Lower lobe of right lung (tissue), 2 donors: ENCODE measurements around the gene TTC22. TPM values are rescaled to one million over a fixed set of nuclear protein-coding genes. Genes with fewer than 3 reads are reported as not detected.

Experiments used
- ATAC-seq, 2 donors: fragments of 200-7000 bp; cut with Tn5 transposase; one replicate each; pipeline ENCODE4 v1.9.1; 2020 to 2022; ENCODE audit warnings: mild to moderate bottlenecking in 2 of 2, moderate library complexity in 2 of 2
- DNase-seq: peaks from one replicate; pipeline ENCODE4 v3.0.0-alpha.2; 2020
- H3K27ac ChIP-seq: fragments of 200-600 bp; one replicate; pipeline ENCODE4 v1.8.0; 2022
- H3K27me3 ChIP-seq: fragments of 200-600 bp; one replicate; pipeline ENCODE4 v1.8.0; 2022; ENCODE audit warnings: low read depth
- H3K36me3 ChIP-seq: fragments of 200-600 bp; one replicate; pipeline ENCODE4 v1.8.0; 2022; ENCODE audit warnings: mild to moderate bottlenecking
- H3K4me1 ChIP-seq: fragments of 200-600 bp; one replicate; pipeline ENCODE4 v1.8.0; 2022
- H3K4me3 ChIP-seq: fragments of 200-600 bp; one replicate; pipeline ENCODE4 v1.8.0; 2022; ENCODE audit warnings: mild to moderate bottlenecking
- H3K9me3 ChIP-seq: fragments of 200-600 bp; one replicate; pipeline ENCODE4 v1.8.0; 2022
- CTCF ChIP-seq: fragments of 200-600 bp; IDR thresholded peaks from one replicate; pipeline ENCODE4 v1.8.0; 2022; ENCODE audit warnings: antibody characterized with exemption, mild to moderate bottlenecking
- intact Hi-C: fragments of 100-400 bp; cut with DNase I; formaldehyde crosslinking; loops from one replicate; pipeline ENCODE4 v1.11.0; 2022
- total RNA-seq: library from RNA; stranded (reverse); fragmentation: NEBNext Ultra II Directional; extraction: Animal tissue kit (Norgen Biotek cat#: 25700); gene quantifications from one replicate; pipeline ENCODE4 v1.2.1, GENCODE V29; 2021
- donor health status: DM: no; HTN: yes; CAD: no; lungs with severe emphysema.

Gene TTC22
- total RNA-seq, 1 donor from 2014 or later = 8.4 TPM

- DNase-seq = no peak
- Histone ChIP-seq H3K4me1 (no peaks in the 10 kb centered on the region), H3K9me3 (no peaks in the 10 kb centered on the region), H3K36me3 (peaks cover under 1% of the 10 kb centered on the region), H3K4me3 (no peak overlapping the region), H3K27ac (no peak overlapping the region), H3K27me3 (no peaks in the 10 kb centered on the region)
- intact Hi-C loops = no loop called here
- ATAC-seq = no peak
- no peak for TF ChIP-seq CTCF
Measured at GRCh38 chr1:54843449-54843848, 42.3 kb upstream of the TTC22 start.

DNA sequence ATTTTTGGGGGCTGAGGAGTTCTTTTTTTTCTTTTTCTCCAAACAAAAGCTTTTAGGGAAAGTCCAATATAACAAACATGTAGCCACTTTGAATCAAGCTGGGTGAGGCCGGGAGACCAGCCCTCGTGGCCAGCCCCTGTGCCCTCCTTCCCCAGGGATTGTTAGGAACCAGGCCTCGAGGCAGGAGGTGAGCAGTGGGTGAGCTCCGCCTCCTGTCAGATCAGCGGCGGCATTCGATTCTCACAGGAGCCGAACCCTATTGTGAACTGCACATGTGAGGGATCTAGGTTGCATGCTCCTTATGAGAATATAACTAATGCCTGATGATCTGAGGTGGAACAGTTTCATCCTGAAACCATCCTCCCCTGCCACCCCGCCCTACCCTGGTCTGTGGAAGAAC, 41.8 kb upstream of the TTC22 start:
- H3K9me3 ChIP-seq = no peaks in the 10 kb centered on the region
- DNase-seq = no peak
- no peaks in the 10 kb centered on the region for H3K27me3 ChIP-seq
- H3K27ac ChIP-seq = no peak overlapping the region
- no peak for TF ChIP-seq CTCF
- no peak overlapping the region for H3K4me3 ChIP-seq
- ATAC-seq = no peak
- H3K36me3 ChIP-seq = no peaks in the 10 kb centered on the region
- intact Hi-C loops = no loop called here
- no peaks in the 10 kb centered on the region for H3K4me1 ChIP-seq

- ATAC-seq = no peak
- no peak for DNase-seq
- Histone ChIP-seq H3K4me1 (no peaks in the 10 kb centered on the region), H3K27ac (no peak overlapping the region), H3K9me3 (no peaks in the 10 kb centered on the region), H3K36me3 (no peaks in the 10 kb centered on the region), H3K27me3 (no peaks in the 10 kb centered on the region), H3K4me3 (no peak overlapping the region)
- intact Hi-C loops = no loop called here
- TF ChIP-seq CTCF = no peak
Measured at GRCh38 chr1:54842206-54842915, 41.2 kb upstream of the TTC22 start.

DNA sequence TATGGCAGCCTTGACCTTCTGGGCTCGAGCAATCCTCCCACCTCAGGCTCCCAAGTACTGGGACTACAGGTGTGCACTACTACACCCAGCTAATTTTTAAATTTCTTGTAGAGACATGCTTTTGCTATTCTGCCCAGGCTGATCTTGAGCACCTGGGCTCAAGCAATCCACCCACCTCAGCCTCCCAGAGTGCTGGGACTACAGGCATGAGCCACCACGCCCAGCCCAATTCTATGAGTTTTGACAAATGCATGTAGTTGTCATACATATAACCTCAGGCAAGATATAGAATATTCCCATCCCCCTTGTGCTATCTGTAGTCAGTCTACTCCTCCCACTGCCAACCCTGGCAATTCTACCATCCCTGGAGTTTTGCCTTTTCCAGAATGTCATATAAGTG, 38.7 kb upstream of the TTC22 start:
- no peak for TF ChIP-seq CTCF
- DNase-seq (no peak), ATAC-seq (no peak)
- Histone ChIP-seq H3K27ac (no peak overlapping the region), H3K27me3 (no peaks in the 10 kb centered on the region), H3K9me3 (no peaks in the 10 kb centered on the region), H3K4me3 (no peak overlapping the region), H3K36me3 (no peaks in the 10 kb centered on the region), H3K4me1 (no peaks in the 10 kb centered on the region)
- intact Hi-C loops = no loop called here

DNA sequence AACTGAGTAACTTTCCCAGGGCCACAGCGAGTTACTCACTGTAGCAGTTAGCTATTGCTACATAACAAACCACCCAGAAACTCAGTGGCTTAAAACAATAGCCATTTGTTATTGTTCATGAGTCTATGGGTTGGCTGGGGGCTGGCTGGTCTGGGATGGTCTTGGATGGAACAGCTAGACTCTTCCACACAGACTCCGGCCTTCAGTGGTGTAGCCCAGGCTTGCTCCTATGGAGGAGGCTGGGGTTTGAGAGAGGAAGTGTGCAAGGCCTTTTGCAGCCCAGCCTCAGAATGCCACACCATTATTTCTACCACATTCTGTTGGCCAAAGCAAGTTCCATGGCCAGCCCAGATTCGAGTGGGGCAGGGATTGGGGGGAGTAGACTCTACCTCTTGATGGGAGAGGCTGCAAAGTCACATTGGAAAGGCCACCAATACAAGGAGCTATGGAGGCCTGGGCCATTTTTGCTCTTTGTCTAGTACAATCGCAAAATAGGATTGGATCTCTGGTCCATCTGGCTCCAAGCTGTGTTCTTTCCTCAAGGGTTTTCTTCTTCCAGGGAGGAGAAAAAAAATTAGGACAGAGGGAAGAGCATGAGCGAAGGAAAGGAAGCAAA, 37.5 kb upstream of the TTC22 start:
- intact Hi-C loops = no loop called here
- Histone ChIP-seq H3K27me3 (no peaks in the 10 kb centered on the region), H3K27ac (no peak overlapping the region), H3K4me3 (no peak overlapping the region), H3K9me3 (no peaks in the 10 kb centered on the region), H3K36me3 (no peaks in the 10 kb centered on the region), H3K4me1 (no peaks in the 10 kb centered on the region)
- ATAC-seq (no peak), DNase-seq (no peak)
- TF ChIP-seq CTCF = no peak
